ENCODE data around the gene ASB3.
"Not testable (repeated sequence)": the region's sequence is repeated elsewhere in the genome, so short reads cannot be mapped to it uniquely, and the experiment has no call there.

ASB3 gene

GRCh38 chr2:53786705-53787613, at the start of gene ASB3, which contains the start of gene ERLEC1:
Gene ASB3 (minus strand): TSS chr2:53786953. CDS start chr2:53765572, 21,381 bp downstream.
Gene ERLEC1 (plus strand): TSS chr2:53787044. CDS start chr2:53787211, 167 bp downstream.
- DNase-seq (ENCODE audit: extremely low spot score, insufficient read length, low read depth) = peak; percentile 81
- peak; percentile 92 for FAIRE-seq

GRCh38 chr2:53829980-53830290, 43.2 kb upstream of the ASB3 start:
- FAIRE-seq; DNase-seq (ENCODE audit: extremely low spot score, insufficient read length, low read depth): not testable (repeated sequence)

DNA sequence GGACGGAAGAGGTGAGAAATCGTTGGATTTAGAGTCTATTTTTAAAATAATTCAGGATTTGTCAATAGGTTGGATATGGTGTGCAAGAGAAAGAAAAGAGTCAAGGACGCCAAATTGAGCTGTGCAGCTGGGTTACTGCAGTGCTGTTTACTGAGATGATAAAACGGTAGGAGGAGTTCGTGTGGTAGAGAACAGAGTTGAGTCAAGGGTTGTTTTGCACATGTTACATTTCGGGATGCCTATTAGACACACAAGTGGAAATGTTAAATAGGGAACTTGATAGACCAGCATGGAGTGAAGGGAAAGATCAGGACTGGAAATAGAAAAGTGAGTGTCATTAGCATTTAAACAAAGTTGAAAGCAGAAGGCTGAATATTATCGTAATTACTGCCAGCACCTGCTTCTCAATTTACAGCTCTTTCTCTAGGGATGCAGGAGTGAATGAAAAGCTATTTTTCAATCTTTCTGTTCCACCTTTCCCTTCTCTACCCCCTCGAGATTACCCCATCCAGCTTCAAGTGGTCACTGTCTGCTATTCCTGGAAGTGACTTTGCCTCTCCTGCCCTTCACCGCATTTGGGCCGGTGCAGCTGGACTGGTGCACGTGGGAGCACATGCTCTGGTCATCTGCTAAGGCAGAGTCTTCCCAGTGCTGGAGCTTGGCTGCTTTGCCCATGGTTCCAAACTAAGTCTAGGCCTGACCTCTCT, 42.7 kb upstream of the ASB3 start:
- no peak for FAIRE-seq

DNA sequence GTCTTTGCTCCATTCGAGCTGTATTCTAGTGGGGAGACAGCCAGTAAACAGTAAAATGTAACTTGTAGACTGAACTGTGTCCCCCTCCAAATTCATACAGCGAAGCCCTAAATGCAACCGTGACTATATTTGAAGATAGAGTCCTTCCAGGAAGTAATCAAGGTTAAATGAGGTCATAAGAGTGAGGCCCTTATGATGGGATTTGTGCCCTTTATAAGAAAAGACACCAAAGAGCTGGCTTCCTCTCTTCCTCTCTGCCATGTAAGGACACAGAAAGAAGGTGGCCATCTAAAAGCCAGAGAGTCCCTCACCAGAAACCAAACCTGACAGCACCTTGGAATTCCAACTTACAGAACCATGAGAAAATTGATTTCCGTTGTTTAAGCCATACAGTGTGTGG, 41.6 kb upstream of the ASB3 start:
- DNase-seq (ENCODE audit: extremely low spot score, insufficient read length, low read depth) = no peak
- FAIRE-seq = no peak

More for the DNA sequence above, 42.7 kb upstream of the ASB3 start:
- DNase-seq (ENCODE audit: extremely low spot score, insufficient read length, low read depth) = no peak

DNA sequence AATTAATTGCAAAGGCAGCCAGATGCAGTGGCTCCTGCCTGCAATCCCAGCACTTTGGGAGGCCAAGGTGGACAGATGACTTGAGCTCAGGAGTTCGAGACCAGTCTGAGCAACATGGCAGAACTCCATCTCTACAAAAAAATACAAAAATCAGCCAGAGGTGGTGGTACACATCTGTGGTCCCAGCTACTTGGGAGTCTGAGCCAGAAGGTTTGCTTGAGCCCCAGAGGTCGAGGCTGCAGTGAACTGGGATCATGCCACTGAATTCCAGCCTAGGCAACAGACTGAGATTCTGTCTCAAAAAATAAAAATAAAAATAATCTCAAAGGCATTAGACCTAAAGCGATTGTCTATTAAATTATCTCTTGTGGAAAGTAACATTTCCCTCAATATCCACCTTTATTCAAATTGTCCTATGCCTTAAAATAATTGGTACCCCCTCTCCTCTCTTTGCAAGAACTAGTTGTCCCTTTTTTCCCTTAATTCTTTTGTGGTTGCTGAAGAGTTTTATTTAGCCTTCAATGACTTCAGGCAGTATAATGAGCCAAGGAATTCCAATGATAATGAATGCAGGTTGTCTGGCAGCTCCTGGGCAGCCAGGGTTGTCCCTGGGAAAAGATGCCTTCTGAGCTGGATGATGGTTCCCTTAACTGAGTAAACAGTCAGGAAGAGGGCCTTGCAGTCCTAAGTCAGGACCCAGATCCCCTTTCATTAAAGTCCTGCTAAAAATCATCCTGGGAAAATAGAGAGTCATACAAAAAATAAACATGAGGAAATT, 40.8 kb upstream of the ASB3 start:
- FAIRE-seq = no peak

GRCh38 chr2:53826587-53827397, 40.0 kb upstream of the ASB3 start:
- no peak for FAIRE-seq
- DNase-seq (ENCODE audit: extremely low spot score, insufficient read length, low read depth) = no peak

More for the DNA sequence above, 40.8 kb upstream of the ASB3 start:
- no peak for DNase-seq (ENCODE audit: extremely low spot score, insufficient read length, low read depth)

- FAIRE-seq = no peak
- DNase-seq (ENCODE audit: extremely low spot score, insufficient read length, low read depth) = no peak
Measured at GRCh38 chr2:53826030-53826410, 39.3 kb upstream of the ASB3 start.

DNA sequence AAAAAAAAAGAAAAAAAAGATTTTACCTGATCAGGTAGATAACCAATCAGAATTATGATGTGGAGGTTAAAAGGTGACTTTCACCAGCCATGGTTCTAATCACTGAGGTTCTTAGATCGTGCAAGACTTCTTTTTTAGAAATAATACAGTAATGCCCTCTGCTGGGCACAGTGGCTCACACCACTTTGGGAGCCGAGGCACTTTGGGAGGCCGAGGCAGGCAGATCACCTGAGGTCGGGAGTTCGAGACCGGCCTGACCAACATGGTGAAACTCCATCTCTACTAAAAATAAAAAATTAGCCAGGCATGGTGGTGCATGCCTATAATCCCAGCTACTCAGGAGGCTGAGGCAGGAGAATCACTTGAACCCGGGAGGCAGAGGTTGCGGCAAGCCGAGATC, 36.9 kb upstream of the ASB3 start:
- DNase-seq (ENCODE audit: extremely low spot score, insufficient read length, low read depth); FAIRE-seq: not testable (repeated sequence)

GRCh38 chr2:53821810-53822209, 35.1 kb upstream of the ASB3 start:
- FAIRE-seq (no peak), DNase-seq (ENCODE audit: extremely low spot score, insufficient read length, low read depth) (no peak)

DNA sequence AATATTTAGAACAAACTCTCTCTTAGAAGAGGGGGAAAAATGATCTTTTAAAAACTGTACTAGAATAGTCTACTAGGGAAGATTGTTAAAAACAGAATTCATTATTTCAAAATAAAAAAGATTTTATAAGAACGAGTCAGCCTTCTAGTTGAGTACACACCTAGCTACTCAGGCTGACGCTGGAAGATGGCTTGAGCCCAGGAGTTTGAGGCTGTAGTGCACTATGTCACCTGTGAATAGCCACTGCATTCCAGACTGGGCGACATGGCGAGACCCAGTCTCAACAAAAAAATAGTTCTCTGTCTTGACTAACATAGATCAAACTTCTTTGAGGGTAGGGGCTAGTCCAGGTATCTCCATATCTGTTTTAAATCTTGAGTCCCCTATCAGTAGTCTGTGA, 34.0 kb upstream of the ASB3 start:
- FAIRE-seq = no peak
- DNase-seq (ENCODE audit: extremely low spot score, insufficient read length, low read depth) = no peak

DNA sequence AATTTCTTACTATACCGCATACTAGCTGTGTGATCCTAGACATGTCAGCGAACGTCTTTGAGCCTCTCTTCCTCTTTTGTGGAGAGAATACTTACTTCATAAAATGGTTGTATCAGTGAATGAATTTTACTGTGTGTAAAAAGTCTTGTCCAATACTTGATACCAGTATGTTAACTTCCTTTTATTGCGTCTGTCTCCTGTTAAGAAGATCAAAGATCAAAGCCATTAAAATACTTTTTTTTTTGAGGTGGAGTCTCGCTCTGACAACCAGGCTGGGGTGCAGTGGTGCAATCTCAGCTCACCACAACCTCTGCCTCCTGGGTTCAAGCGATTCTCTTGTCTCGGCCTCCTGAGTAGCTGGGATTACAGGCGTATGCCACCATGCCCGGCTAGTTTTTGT, 33.3 kb upstream of the ASB3 start:
- DNase-seq (ENCODE audit: extremely low spot score, insufficient read length, low read depth) (no peak), FAIRE-seq (no peak)

- DNase-seq (ENCODE audit: extremely low spot score, insufficient read length, low read depth) = no peak
- FAIRE-seq = no peak
Measured at GRCh38 chr2:53819634-53820033, 32.9 kb upstream of the ASB3 start.

- FAIRE-seq = no peak
- DNase-seq (ENCODE audit: extremely low spot score, insufficient read length, low read depth) = no peak
Measured at GRCh38 chr2:53818854-53819435, 32.2 kb upstream of the ASB3 start.

DNA sequence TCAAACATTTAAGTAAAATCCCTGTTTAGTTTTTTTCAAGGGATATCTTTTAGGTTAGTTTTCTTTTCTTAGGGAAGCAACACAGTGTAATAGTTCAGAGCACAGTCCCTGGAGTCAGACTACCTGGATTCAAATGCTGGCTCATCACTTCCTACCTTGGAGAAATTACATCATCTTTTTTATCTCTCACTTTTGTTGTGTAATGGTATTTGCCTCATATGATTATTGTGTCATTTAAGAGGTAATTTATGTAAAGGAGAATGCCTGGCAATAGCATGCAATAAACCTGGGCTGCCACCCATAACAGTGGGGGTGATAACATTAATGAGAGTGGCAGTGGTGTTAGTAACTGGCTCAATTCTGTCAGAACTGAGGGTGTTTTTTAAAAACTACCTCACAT, 26.4 kb upstream of the ASB3 start:
- DNase-seq (ENCODE audit: extremely low spot score, insufficient read length, low read depth) = no peak
- FAIRE-seq = no peak

DNA sequence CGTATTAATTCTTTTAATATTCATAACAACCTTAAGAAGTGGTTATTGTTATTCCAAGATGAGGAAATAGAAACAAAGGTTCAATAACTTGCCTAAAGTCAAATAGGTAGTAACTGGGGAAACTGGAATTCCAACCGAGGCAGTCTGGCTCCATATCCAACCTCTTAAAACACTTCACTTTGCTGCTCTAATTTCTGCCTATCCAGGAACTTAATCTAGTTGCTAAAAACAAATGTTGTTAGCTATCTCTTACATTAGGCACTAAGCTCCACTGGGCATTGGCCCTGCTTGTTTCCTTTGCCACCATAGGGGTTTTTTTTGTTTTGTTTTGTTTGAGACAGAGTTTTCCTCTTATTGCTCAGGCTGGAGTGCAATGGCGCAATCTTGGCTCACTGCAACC, 24.8 kb upstream of the ASB3 start:
- DNase-seq (ENCODE audit: extremely low spot score, insufficient read length, low read depth) (no peak), FAIRE-seq (no peak)

GRCh38 chr2:53802617-53803151, 15.9 kb upstream of the ASB3 start:
- no peak for DNase-seq (ENCODE audit: extremely low spot score, insufficient read length, low read depth)
- no peak for FAIRE-seq

DNA sequence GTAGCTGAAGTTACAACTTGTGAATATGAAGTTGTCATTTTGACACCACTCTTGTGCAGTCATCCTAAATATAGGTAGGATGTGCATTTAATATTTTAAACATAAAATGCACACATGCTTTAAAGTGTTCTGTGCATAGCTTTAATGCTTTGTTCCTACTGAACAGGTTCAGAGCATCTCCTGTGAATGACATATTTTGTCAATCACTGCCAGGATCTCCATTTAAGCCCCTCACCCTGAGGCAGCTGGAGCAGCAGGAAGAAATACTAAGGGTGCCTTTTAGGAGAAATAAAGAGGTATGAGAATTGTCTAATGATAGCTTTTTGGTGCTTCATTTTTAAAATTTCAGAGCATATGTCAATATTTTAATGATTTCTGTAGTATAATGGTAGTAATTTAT, 14.8 kb upstream of the ASB3 start:
- FAIRE-seq (no peak), DNase-seq (ENCODE audit: extremely low spot score, insufficient read length, low read depth) (no peak)

GRCh38 chr2:53793821-53794220, 7.1 kb upstream of the ASB3 start:
- no peak for FAIRE-seq

GRCh38 chr2:53793261-53793660, 6.5 kb upstream of the ASB3 start:
- FAIRE-seq (no peak), DNase-seq (ENCODE audit: extremely low spot score, insufficient read length, low read depth) (no peak)

More at GRCh38 chr2:53793821-53794220, 7.1 kb upstream of the ASB3 start:
- DNase-seq (ENCODE audit: extremely low spot score, insufficient read length, low read depth) = no peak

Data from GM18507 (cell line).